ENCODE data around the gene CCDC154.

CCDC154 gene

GRCh38 chr16:1489077-1489476, 44.7 kb upstream of the CCDC154 start (continued):
- no peak for TF ChIP-seq ZBTB11 (tag by site-specific recombination; conservative IDR thresholded peaks at IDR 0.05; ENCODE audit: low read depth)
- TF ChIP-seq ZFP37 (tag by site-specific recombination; IDR thresholded peaks at IDR 0.05) = no peak
- no peak for TF ChIP-seq ZSCAN5A (tag by site-specific recombination; IDR thresholded peaks at IDR 0.05)
- no peak for TF ChIP-seq ZNF18 (tag by site-specific recombination; IDR thresholded peaks at IDR 0.05)
- TF ChIP-seq ZNF433 (tag by site-specific recombination; IDR thresholded peaks at IDR 0.05; ENCODE audit: low read depth) = no peak
- no peak for TF ChIP-seq ZNF391 (tag by site-specific recombination; IDR thresholded peaks at IDR 0.05; ENCODE audit: borderline replicate concordance, low read depth)

GRCh38 chr16:1488619-1489018, 44.3 kb upstream of the CCDC154 start, which contains the start of gene PTX4:
TSS of gene PTX4 (minus strand) at chr16:1488944. CDS start at chr16:1488909, 35 bp downstream.
- no peak for TF ChIP-seq ZNF132 (tag by site-specific recombination; IDR thresholded peaks at IDR 0.05; ENCODE audit: borderline replicate concordance)
- no peak for TF ChIP-seq ZNF664 (tag by site-specific recombination; IDR thresholded peaks at IDR 0.05)
- TF ChIP-seq ZBTB20 (tag by site-specific recombination; IDR thresholded peaks at IDR 0.05) = no peak
- no peak for TF ChIP-seq ZEB2 (tag by site-specific recombination; IDR thresholded peaks at IDR 0.05)
- CTCF ChIA-PET = no interaction called here
- Histone ChIP-seq H3K4me1 (ENCODE audit: control insufficient read depth, insufficient read depth, low read length) (0 out of 2 replicates have a peak, but pooled peaks cover 2% of the 10 kb centered on the region), H3K4me3 (ENCODE audit: low read depth, low read length) (no peak within 1 kb of the TSS), H3K36me3 (ENCODE audit: control insufficient read depth in 2 of 2, insufficient read depth in 1 of 2, low read length in 2 of 2) (no peaks in the 10 kb centered on the region), H3K9me3 (ENCODE audit: control insufficient read depth, insufficient read depth, low read depth, low read length) (no peaks in the 10 kb centered on the region), H3K27ac (ENCODE audit: extremely low read depth, low read depth, low read length) (no peak within 1 kb of the TSS)
- POLR2A ChIA-PET = no interaction called here

GRCh38 chr16:1488054-1488601, 43.8 kb upstream of the CCDC154 start:
- 0 out of 2 replicates have a peak, but pooled peaks cover 2% of the 10 kb centered on the region for H3K4me1 ChIP-seq (ENCODE audit: control insufficient read depth, insufficient read depth, low read length)
- H3K27ac ChIP-seq (ENCODE audit: extremely low read depth, low read depth, low read length) = no peak overlapping the region
- CTCF ChIA-PET = no interaction called here
- no peaks in the 10 kb centered on the region for H3K36me3 ChIP-seq (ENCODE audit: control insufficient read depth in 2 of 2, insufficient read depth in 1 of 2, low read length in 2 of 2)
- POLR2A ChIA-PET = interaction anchor here (1.1 kb wide), 1 partner anchor 10 kb away, joined by 3 read pairs; no protein-coding TSS in a partner anchor
- no peaks in the 10 kb centered on the region for H3K9me3 ChIP-seq (ENCODE audit: control insufficient read depth, insufficient read depth, low read depth, low read length)
- no peak overlapping the region for H3K4me3 ChIP-seq (ENCODE audit: low read depth, low read length)
- TF ChIP-seq ZNF488 (tag by site-specific recombination; IDR thresholded peaks at IDR 0.05) (no peak), ZNF624 (tag by site-specific recombination; IDR thresholded peaks at IDR 0.05) (no peak), ZNF548 (tag by site-specific recombination; IDR thresholded peaks at IDR 0.05) (no peak), ZBTB20 (tag by site-specific recombination; IDR thresholded peaks at IDR 0.05) (no peak), REPIN1 (tag by site-specific recombination; IDR thresholded peaks at IDR 0.05; ENCODE audit: low read depth) (no peak), KLF16 (tag by site-specific recombination; IDR thresholded peaks at IDR 0.05) (no peak), PRDM2 (tag by site-specific recombination; IDR thresholded peaks at IDR 0.05; ENCODE audit: borderline replicate concordance) (no peak), ZNF670 (tag by site-specific recombination; IDR thresholded peaks at IDR 0.05; ENCODE audit: low read depth) (no peak), OVOL3 (tag by site-specific recombination; IDR thresholded peaks at IDR 0.05) (no peak), ZNF214 (tag by site-specific recombination; IDR thresholded peaks at IDR 0.05; ENCODE audit: borderline replicate concordance) (no peak), ZNF777 (tag by site-specific recombination; IDR thresholded peaks at IDR 0.05; ENCODE audit: borderline replicate concordance) (no peak)

All from HEK293 (cell line).